Gastroesophageal sphincter (tissue), 3 donors: ENCODE measurements around the gene TRIO.

ENCODE experiments used
- CTCF ChIP-seq, 4 experiments: fragments of 200-600 bp in 2 of 4; fragments of 450-650 bp in 2 of 4; sonication (generic) in 1 of 4; IDR thresholded peaks; one replicate each; pipeline ENCODE4 v1.5.1; 2017 to 2019; ENCODE audit warnings: antibody characterized with exemption in 4 of 4, mild to moderate bottlenecking in 2 of 4, moderate library complexity in 2 of 4
- EP300 ChIP-seq: sonication (generic); formaldehyde crosslinking; IDR thresholded peaks from one replicate; pipeline ENCODE4 v1.6.1; 2017; ENCODE audit warnings: antibody characterized with exemption, mild to moderate bottlenecking
- POLR2AphosphoS5 ChIP-seq: sonication (generic); formaldehyde crosslinking; IDR thresholded peaks from one replicate; pipeline ENCODE4 v1.6.1; 2017; ENCODE audit warnings: antibody characterized with exemption

- no peak for TF ChIP-seq POLR2AphosphoS5
- TF ChIP-seq CTCF (IDR thresholded peaks at IDR 0.05): no peak
- TF ChIP-seq EP300: no peak
Observed at GRCh38 chr5:14234204-14234603, 91.1 kb downstream of the TRIO start.
